GM19099 (cell line): ENCODE results near the gene ITGB7.

Experiments
- POLR2A ChIP-seq: IDR thresholded peaks from 3 replicates; pipeline ENCODE4 v1.6.1; 2011; ENCODE audit warnings: low read depth; ENCODE audit not compliant: insufficient read length; ENCODE audit errors: extremely low read depth

ITGB7 gene

GRCh38 chr12:53181935-53182334 is 25.1 kb downstream of the ITGB7 start:
- no peak for TF ChIP-seq POLR2A

GRCh38 chr12:53180931-53181645 is 26.0 kb downstream of the ITGB7 start:
- TF ChIP-seq POLR2A, result no peak

GRCh38 chr12:53180220-53180930 is 26.7 kb downstream of the ITGB7 start, which contains the start of the genes CSAD and ZNF740:
Gene CSAD, minus strand, starts transcription at chr12:53180925. Its CDS starts 7,455 bp downstream, at chr12:53173470.
Gene ZNF740, plus strand, starts transcription at chr12:53180722. Its CDS starts 1,262 bp downstream, at chr12:53181984.
- TF ChIP-seq POLR2A, result peak; percentile 91

GRCh38 chr12:53179687-53180219 is 27.3 kb downstream of the ITGB7 start:
- TF ChIP-seq POLR2A, result no peak

- no peak for TF ChIP-seq POLR2A
Observed at GRCh38 chr12:53176750-53177149, 30.3 kb downstream of the ITGB7 start.

- no peak for TF ChIP-seq POLR2A
Observed at GRCh38 chr12:53174881-53175491, 32.1 kb downstream of the ITGB7 start.

GRCh38 chr12:53173085-53173715 is 33.9 kb downstream of the ITGB7 start:
- TF ChIP-seq POLR2A, result no peak

GRCh38 chr12:53172352-53172751 is 34.7 kb downstream of the ITGB7 start:
- no peak for TF ChIP-seq POLR2A

- TF ChIP-seq POLR2A, result no peak
Observed at GRCh38 chr12:53171725-53172329, 35.2 kb downstream of the ITGB7 start.

- no peak for TF ChIP-seq POLR2A
Observed at GRCh38 chr12:53170876-53171724, 36.0 kb downstream of the ITGB7 start.

- TF ChIP-seq POLR2A, result no peak
Observed at GRCh38 chr12:53170215-53170614, 36.8 kb downstream of the ITGB7 start.

- no peak for TF ChIP-seq POLR2A
Observed at GRCh38 chr12:53169644-53170043, 37.4 kb downstream of the ITGB7 start.

GRCh38 chr12:53166837-53167236 is 40.2 kb downstream of the ITGB7 start:
- TF ChIP-seq POLR2A, result no peak
